ENCODE data around the gene AP1S1. TPM values are rescaled to one million over a fixed set of nuclear protein-coding genes. Genes with fewer than 3 reads are reported as not detected.

AP1S1 gene
- total RNA-seq, 1 experiment from 2014 or later: 227 TPM

GRCh38 chr7:101116898-101117297 lies 37.4 kb upstream of the AP1S1 start:
- peak overlapping the region; percentile 99 for H3K27ac ChIP-seq
- intact Hi-C loops (cut with micrococcal nuclease; ENCODE audit: unreplicated experiment): loop anchor here (1.0 kb wide), 4 partner anchors 8 to 32 kb away; partner anchors contain the start of gene TRIM56

GRCh38 chr7:101118856-101119255 lies 35.4 kb upstream of the AP1S1 start:
- BruUV-seq (replicated peaks): no TSS peak
- CTCF ChIA-PET: interaction anchor here (0.5 kb wide), 1 partner anchor 41 kb away, joined by 3 read pairs; no protein-coding TSS in a partner anchor

More at GRCh38 chr7:101116898-101117297, 37.4 kb upstream of the AP1S1 start:
- Histone ChIP-seq H3K4me2 (peak overlapping the region; percentile 58), H3K9me3 (ENCODE audit: insufficient read depth, low read depth) (no peaks in the 10 kb centered on the region), H3K4me1 (replicated peaks; ENCODE audit: insufficient read depth) (peaks cover 58% of the 10 kb centered on the region), H3K4me3 (no peak overlapping the region), H4K20me1 (ENCODE audit: insufficient read depth) (no peaks in the 10 kb centered on the region), H2AFZ (no peak overlapping the region), H3K36me3 (ENCODE audit: low read depth) (no peaks in the 10 kb centered on the region), H3K9me2 (ENCODE audit: insufficient read depth) (no peaks in the 10 kb centered on the region), H3F3A (ENCODE audit: insufficient read depth, low read depth) (peaks cover 62% of the 10 kb centered on the region), H3K27me3 (ENCODE audit: insufficient read depth, low read depth) (no peaks in the 10 kb centered on the region), H3K79me2 (ENCODE audit: low read depth) (no peaks in the 10 kb centered on the region)
- no peak for DNase-seq
- BruUV-seq (replicated peaks): no TSS peak
- POLR2A ChIA-PET (ENCODE audit: unreplicated experiment): interaction anchor here (0.5 to 2.1 kb wide), 8 partner anchors 8 to 228 kb away, joined by 4 to 27 read pairs (median 10); partner anchors contain the start of gene UFSP1
- TF ChIP-seq CTCF (conservative IDR thresholded peaks at IDR 0.05) (no peak), EZH2 (IDR thresholded peaks at IDR 0.05; ENCODE audit: low read depth) (no peak)
- CTCF ChIA-PET: interaction anchor here (0.6 to 1.4 kb wide), 5 partner anchors 22 to 467 kb away, joined by 3 to 5 read pairs (median 3); partner anchors contain the start of gene TRIM56

GRCh38 chr7:101119876-101120275 lies 34.4 kb upstream of the AP1S1 start:
- Histone ChIP-seq H3K4me3 (no peak overlapping the region), H2AFZ (no peak overlapping the region), H3K9me2 (ENCODE audit: insufficient read depth) (no peaks in the 10 kb centered on the region), H4K20me1 (ENCODE audit: insufficient read depth) (no peaks in the 10 kb centered on the region), H3K79me2 (ENCODE audit: low read depth) (peaks cover 7% of the 10 kb centered on the region; the same call in 1 of the 2 replicates), H3K27ac (peak overlapping the region; percentile 99; the same call in 1 of the 2 replicates), H3K36me3 (ENCODE audit: low read depth) (no peaks in the 10 kb centered on the region), H3K27me3 (ENCODE audit: insufficient read depth, low read depth) (no peaks in the 10 kb centered on the region), H3K4me2 (no peak overlapping the region), H3K4me1 (replicated peaks; ENCODE audit: insufficient read depth) (peaks cover 79% of the 10 kb centered on the region), H3F3A (ENCODE audit: insufficient read depth, low read depth) (peaks cover 90% of the 10 kb centered on the region), H3K9me3 (ENCODE audit: insufficient read depth, low read depth) (no peaks in the 10 kb centered on the region)
- no TSS peak for BruUV-seq (replicated peaks)
- POLR2A ChIA-PET (ENCODE audit: unreplicated experiment): no interaction called here
- CTCF ChIA-PET: no interaction called here
- intact Hi-C loops (cut with micrococcal nuclease; ENCODE audit: unreplicated experiment): no loop called here
- no peak for DNase-seq
- TF ChIP-seq EZH2 (IDR thresholded peaks at IDR 0.05; ENCODE audit: low read depth): no peak
- TF ChIP-seq CTCF (conservative IDR thresholded peaks at IDR 0.05): no peak

More at GRCh38 chr7:101118856-101119255, 35.4 kb upstream of the AP1S1 start:
- H3K4me1 ChIP-seq (replicated peaks; ENCODE audit: insufficient read depth): peaks cover 76% of the 10 kb centered on the region
- no peak for DNase-seq
- H3K9me2 ChIP-seq (ENCODE audit: insufficient read depth): no peaks in the 10 kb centered on the region
- H3K27ac ChIP-seq: peak overlapping the region; percentile 99
- H3K9me3 ChIP-seq (ENCODE audit: insufficient read depth, low read depth): no peaks in the 10 kb centered on the region
- no peak overlapping the region for H2AFZ ChIP-seq
- H3K36me3 ChIP-seq (ENCODE audit: low read depth): no peaks in the 10 kb centered on the region
- H3F3A ChIP-seq (ENCODE audit: insufficient read depth, low read depth): peaks cover 81% of the 10 kb centered on the region
- 0 out of 2 replicates have a peak overlapping the region, but pooled peaks have one; percentile 58 for H3K4me2 ChIP-seq
- TF ChIP-seq EZH2 (IDR thresholded peaks at IDR 0.05; ENCODE audit: low read depth) (no peak), CTCF (conservative IDR thresholded peaks at IDR 0.05) (no peak)
- no peak overlapping the region for H3K4me3 ChIP-seq
- POLR2A ChIA-PET (ENCODE audit: unreplicated experiment): interaction anchor here (0.5 to 2.1 kb wide), 6 partner anchors 10 to 1275 kb away, joined by 3 to 27 read pairs (median 14); partner anchors contain the start of gene TRIM56
- H3K79me2 ChIP-seq (ENCODE audit: low read depth): peaks cover 7% of the 10 kb centered on the region; the same call in 1 of the 2 replicates
- intact Hi-C loops (cut with micrococcal nuclease; ENCODE audit: unreplicated experiment): loop anchor here (1.0 kb wide), 1 partner anchor 7 kb away; no protein-coding TSS in a partner anchor
- no peaks in the 10 kb centered on the region for H3K27me3 ChIP-seq (ENCODE audit: insufficient read depth, low read depth)
- no peaks in the 10 kb centered on the region for H4K20me1 ChIP-seq (ENCODE audit: insufficient read depth)
